ENCODE results near the gene NRXN3.

GRCh38 chr14:79588398-79588797, 1418.2 kb downstream of the NRXN3 start:
- no peak for TF ChIP-seq CTCF (conservative IDR thresholded peaks at IDR 0.05; ENCODE audit: low read depth, low read length)
- TF ChIP-seq EZH2phosphoT487 (IDR thresholded peaks at IDR 0.05; ENCODE audit: borderline replicate concordance, low read length), result no peak
